T-helper 22 cell (primary cell): ENCODE results near the gene C19orf67.
"Not testable (repeated sequence)": the region's sequence is repeated elsewhere in the genome, so short reads cannot be mapped to it uniquely, and the experiment has no call there.

ENCODE experiments used
- DNase-seq: peaks from one replicate; pipeline ENCODE4 v3.0.0-alpha.2; 2020; ENCODE audit warnings: low read depth

Gene C19orf67

DNA sequence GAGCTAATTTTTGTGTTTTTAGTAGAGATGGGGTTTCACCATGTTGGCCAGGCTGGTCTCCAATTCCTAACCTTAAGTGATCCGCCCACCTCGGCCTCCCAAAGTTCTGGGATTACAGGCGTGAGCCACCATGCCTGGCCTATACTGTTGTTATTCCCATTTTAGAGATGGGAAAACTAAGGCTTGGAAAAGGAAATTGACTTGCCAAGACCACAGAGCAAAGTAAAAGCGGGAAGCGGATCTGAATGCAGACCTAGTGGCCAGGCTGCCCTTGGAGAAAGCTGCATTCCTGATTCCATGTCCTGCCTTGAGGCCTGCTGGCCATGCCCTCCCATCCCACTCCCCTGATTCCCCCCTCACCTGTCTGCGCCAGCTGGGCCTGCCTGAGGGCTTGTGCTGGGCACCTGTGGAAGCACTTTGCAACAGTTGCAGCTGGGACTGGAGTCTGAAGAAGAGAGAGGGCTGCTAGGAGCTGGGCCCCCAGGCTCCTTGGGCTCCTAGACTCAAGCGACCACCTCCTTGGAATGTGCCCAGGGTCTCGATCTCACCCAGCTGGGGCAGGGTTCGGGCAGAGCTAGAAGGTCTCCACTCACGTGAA, 29.4 kb downstream of the C19orf67 start:
- DNase-seq: no peak

DNA sequence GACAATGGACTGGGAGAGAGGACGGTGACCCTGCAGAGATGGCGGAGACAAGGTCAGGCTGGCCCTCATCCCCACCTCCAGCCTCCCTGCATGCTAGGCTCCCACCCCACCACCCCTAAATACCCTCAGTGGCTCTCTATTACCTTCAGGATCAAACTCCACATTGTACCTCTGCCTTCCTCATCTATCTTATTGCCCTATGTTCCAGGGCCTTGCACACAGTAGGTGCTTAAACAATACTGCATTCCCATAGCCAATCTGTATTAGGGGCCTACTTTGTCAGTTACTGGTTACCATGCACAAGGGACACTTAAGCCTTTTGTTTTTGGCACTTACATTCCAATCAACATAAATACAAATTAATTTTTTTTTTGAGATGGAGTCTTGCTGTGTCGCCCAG, 30.2 kb downstream of the C19orf67 start:
- DNase-seq: no peak

DNA sequence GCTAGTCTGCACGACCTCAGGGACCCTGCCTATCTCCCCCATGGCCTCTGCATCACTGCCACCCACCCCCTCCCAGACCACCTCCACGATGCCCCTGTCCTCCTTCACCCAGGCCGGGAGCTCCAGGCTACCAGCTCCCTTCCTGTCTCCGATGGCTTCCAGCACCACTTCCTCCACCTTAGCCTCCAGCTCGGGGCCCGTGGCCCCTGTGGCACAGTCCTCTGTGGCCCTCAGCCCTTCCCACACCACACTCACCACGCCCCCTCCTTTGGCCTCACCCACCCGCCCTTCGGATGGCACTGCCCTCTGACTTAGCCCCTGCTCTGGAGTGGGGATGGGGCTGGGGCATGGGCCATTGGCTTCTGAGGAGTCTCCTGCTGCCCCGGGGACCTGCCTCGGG, 30.9 kb downstream of the C19orf67 start:
- no peak for DNase-seq

DNA sequence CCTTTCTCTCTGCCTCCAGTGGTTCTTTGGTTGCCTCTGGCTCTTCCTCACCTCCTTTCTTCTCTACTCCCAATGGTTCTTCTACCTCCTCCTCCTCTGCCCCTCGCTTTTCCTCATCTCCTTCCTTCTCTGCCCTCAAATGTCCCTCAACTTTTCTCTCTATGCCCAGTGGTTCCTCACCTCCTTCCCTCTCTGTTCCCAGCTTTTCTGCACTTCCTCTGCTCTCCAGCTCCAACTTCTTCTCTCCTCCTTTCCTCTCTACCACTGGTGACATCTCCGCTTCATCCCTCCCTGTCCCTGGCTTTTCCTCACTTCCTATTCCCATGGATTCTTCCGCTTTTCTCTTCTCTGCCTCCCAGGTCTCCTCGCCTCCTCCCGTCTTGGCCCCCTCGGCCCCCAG, 31.5 kb downstream of the C19orf67 start:
- no peak for DNase-seq

- no peak for DNase-seq
These were observed 32.1 kb downstream of the C19orf67 start for GRCh38 chr19:14053500-14053899.

DNA sequence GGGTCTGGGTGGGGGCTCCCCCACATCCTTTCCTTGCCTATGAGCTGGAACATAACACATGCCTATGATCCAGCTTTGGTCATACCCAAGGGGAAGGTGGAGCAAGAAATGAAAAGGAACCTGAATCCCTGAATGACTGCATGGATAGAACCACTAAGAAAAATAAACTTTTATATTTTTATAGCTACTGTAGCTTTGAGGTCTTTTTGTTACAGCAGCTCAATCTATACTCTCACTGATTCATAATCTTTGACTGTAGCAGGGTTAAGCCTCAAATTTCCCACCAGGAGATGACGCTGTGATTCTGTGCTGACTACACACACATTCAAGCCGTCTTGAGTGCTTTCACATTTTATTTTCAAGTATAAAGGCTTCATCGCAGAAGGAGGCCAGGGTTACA, 32.6 kb downstream of the C19orf67 start:
- no peak for DNase-seq

DNA sequence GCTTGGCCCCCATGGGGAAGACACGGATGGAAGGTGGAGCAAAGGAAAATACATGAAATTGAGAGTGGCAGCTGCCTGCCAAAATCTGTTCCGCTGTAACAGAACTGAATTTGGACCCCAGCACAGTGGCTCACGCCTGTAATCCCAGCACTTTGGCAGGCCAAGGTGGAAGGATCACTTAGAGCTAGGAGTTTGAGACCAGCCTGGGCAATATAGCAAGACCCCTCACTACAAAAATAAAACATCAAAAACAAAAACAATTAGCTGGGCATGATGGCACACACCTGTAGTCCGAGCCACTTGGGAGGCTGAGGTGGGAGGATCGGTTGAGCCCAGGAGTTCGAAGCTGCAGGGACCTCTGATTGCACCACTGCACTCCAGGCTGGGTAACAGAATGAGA, 33.1 kb downstream of the C19orf67 start:
- no peak for DNase-seq

DNA sequence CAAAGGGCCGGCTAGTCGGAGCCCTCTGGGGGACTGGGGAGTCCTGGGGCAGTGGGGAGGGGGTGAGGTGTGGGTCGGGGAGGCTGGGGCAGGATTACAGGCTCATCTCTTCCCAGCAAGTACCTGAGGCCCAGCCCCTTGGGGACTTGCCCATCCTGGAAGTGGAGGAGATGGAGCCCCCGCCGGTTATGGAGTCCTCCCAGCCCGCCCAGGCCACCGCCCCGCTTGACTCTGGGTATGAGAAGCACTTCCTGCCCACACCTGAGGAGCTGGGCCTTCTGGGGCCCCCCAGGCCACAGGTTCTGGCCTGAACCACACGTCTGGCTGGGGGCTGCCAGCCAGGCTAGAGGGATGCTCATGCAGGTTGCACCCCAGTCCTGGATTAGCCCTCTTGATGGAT, 33.6 kb downstream of the C19orf67 start:
- DNase-seq: no peak

- DNase-seq: not testable (repeated sequence)
These were observed 34.6 kb downstream of the C19orf67 start for GRCh38 chr19:14050961-14051360.

DNA sequence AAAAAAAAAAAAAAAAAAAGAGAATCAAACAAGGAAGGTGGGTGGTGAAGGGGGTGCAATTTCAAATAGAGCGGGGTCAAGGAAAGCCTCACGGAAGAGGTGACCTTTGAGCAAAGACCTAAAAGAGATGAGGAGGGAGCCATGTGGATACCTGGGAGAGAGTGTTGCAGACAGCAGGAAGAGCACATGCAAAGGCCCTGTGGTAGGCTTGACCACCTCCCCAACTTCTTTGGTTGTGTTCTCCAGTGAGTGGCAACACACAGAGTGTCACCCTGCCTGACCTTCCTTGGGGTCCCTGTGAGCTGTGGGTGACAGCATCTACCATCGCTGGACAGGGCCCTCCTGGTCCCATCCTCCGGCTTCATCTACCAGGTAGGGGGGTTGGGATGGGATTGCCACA, 35.1 kb downstream of the C19orf67 start:
- no peak for DNase-seq

- DNase-seq: peak; percentile 40
These were observed 37.0 kb downstream of the C19orf67 start for GRCh38 chr19:14048443-14049153.

GRCh38 chr19:14047866-14048265, 37.7 kb downstream of the C19orf67 start:
- not testable (repeated sequence) for DNase-seq

DNA sequence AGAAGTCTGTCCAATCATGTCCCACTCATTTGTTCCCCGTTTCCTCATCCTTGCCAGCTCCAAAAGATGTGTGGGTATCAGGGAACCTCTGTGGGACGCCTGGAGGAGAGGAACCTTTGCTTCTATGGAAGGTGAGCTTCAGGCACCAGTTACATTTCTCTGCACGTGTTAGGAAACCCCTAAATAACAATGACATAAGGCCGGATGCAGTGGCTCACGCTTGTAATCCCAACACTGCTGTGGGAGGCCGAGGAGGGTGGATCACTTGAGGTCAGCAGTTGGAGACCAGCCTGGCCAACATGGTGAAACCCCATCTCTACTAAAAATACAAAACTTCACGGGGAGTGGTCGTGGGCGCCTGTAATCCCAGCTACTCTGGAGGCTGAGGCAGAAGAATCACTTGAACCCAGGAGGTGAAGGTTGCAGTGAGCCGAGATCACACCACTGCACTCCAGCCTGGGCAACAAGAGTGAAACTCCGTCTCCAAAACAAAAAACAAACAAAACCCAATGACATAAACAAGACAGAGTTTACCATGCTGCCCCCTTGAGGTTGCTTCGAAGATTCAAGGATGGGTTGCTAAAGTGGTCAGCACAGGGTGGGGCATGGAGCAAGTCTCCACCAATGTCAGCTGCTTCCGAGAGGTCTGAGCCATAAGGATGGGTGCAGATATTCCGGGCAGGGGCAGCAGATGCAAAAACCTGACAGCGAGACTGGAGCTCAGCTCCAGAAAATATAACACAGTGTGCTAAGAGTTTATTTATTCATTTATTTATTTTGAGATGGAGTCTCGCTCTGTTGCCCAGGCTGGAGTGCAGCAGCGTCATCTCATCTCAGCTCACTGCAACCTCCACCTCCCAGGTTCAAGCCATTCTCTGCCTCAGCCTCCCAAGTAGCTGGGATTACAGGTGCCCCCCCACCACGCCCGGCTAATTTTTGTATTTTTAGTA, 42.6 kb downstream of the C19orf67 start:
- not testable (repeated sequence) for DNase-seq

GRCh38 chr19:14039181-14039580, 46.4 kb downstream of the C19orf67 start:
- DNase-seq: no peak

- no peak for DNase-seq
These were observed 49.9 kb downstream of the C19orf67 start for GRCh38 chr19:14035706-14036105.

DNA sequence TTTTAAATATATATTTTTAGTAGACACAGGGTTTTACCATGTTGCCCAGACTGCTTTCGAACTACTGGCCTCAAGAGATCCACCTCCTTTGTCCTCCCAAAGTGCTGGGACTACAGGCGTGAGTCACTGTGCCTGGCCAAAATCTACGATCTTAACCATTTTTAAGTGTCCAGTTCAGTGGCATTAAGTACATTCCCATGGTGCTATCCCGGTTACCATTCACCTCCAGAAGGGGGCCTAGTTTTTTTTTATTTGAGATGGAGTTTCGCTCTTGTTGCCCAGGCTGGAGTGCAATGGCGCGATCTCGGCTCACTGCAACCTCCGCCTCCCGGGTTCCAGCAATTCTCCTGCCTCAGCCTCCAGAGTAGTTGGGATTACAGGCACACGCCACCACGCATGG, 50.4 kb downstream of the C19orf67 start:
- not testable (repeated sequence) for DNase-seq

GRCh38 chr19:14033946-14034345, 51.6 kb downstream of the C19orf67 start:
- no peak for DNase-seq

DNA sequence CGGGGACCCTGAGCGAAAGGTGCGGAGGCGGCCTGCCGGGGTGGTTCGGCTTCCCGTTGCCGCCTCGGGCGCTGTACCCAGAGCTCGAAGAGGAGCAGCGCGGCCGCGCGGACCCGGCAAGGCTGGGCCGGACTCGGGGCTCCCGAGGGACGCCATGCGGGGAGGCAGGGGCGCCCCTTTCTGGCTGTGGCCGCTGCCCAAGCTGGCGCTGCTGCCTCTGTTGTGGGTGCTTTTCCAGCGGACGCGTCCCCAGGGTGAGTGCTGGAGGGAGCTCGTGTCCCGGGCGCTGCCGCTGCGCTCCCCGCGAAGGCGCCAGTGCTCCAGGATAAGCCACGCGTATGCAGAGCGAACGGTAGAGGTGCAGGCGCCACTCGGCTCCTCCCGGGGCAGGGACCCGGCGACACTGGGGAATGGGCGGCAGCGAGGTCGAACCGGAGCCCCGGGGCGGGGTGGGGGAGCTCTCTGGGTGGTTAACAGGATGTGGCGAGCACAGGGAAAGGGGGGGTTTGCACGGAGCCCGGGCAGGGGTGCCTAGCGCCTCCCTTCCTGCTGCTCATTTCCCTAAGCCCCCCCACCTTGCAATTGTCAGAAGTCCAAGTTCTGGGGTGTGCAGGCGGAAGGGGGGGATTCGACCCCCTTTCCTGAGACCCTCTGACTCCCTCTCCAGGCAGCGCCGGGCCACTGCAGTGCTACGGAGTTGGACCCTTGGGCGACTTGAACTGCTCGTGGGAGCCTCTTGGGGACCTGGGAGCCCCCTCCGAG, 53.7 kb downstream of the C19orf67 start, which contains the start of gene IL27RA:
Gene IL27RA, plus strand, starts transcription at position 44 of the 762 bp plus-strand sequence. Its CDS starts 111 bp downstream, at position 155.
- peak; percentile 74 for DNase-seq
